Nephron progenitor cell (in vitro differentiated cells): ENCODE measurements around the gene COL6A2.

Experiments used
- DNase-seq: peaks from one replicate; pipeline ENCODE4 v3.0.0; 2021
- H3K27ac Mint-ChIP-seq: 2 replicates; pipeline ENCODE4 v1.8.0; 2021; ENCODE audit warnings: mild to moderate bottlenecking, moderate library complexity, mixed read lengths
- H3K27me3 Mint-ChIP-seq: 2 replicates; pipeline ENCODE4 v1.8.0; 2021; ENCODE audit warnings: mild to moderate bottlenecking, low read depth, mixed read lengths; ENCODE audit not compliant: poor library complexity
- H3K36me3 Mint-ChIP-seq: 2 replicates; pipeline ENCODE4 v1.8.0; 2021; ENCODE audit warnings: low read depth, mixed read lengths
- H3K4me1 Mint-ChIP-seq: 2 replicates; pipeline ENCODE4 v1.8.0; 2021; ENCODE audit warnings: mixed read lengths
- H3K4me3 Mint-ChIP-seq: 2 replicates; pipeline ENCODE4 v1.8.0; 2021; ENCODE audit warnings: mild to moderate bottlenecking, moderate library complexity, mixed read lengths
- H3K9me3 Mint-ChIP-seq: 2 replicates; pipeline ENCODE4 v1.8.0; 2021; ENCODE audit warnings: mild to moderate bottlenecking, moderate library complexity, mixed read lengths
- TF ChIP-seq, protein P1 (sequence below): fragments of 200-600 bp; sonication (generic); IDR thresholded peaks from 2 replicates; pipeline ENCODE4 v1.5.0; 2021; ENCODE audit warnings: antibody characterized with exemption

COL6A2 gene

DNA sequence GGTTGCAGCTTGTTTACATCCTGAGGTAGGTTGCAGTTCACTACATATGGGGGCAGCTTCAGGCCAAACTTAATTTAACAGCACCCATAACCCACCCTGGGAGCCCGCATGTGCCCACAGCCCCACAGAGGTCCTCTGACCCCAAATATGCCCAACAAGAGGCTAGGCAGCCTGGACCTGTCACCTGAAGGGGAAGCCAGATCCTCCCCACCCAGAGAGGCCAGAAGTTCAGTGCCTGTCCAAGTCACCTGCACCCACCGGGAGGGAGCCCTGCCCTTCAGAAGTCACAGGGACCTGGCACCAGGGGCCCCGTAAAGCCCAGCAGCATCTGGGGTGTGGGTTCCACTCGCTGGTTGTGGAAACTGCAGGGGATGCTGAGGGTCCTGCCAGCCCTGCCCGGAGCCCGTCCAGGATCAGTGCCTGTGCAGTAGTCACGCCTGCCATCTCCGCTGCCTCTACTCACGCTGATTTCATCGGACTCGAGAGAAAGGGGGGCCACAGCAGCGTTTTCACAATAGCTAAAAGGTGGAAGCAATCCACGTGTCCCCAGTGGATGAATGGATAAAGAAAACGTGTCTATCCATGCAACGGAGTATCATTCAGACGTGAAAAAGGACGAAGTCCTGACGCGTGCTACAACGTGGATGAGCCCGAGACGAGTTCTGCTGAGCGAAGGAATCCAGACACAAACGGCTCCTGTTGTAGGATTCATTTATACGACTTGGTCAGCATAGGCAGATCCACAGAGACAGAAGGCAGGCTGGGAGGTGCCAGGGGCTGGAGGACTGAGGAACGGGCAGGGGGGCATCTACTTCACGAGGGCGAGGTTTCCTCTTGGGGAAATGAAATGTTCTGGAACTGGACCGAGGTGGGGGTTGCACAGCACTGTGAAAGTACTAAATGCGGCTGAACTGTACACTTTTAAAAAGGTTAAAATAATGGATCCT, 33.9 kb upstream of the COL6A2 start:
- H3K4me3 Mint-ChIP-seq, result no peak overlapping the region
- no peak for DNase-seq

DNA sequence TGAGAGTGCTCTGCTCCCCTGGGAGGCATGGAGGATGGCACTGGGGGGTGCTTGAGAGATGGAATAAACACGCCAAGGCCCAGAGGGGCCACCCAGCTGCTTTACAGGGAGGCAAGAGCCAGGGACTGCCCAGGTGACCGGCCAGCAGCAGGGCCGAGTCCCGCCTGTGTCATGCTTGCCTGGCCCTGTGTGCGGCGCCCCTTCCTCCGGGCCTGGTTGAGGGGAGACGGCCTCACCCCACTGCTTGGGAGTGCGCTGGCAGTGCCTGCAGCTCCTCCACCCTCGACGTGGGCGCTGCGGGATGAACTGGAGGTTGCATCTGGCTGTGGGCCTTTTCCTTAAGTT, 33.1 kb upstream of the COL6A2 start:
- H3K27ac Mint-ChIP-seq, result peak overlapping the region; percentile 31
- H3K9me3 Mint-ChIP-seq, result peaks cover 35% of the 10 kb centered on the region
- no peaks in the 10 kb centered on the region for H3K36me3 Mint-ChIP-seq
- DNase-seq, result no peak
- no peak overlapping the region for H3K4me3 Mint-ChIP-seq
- peaks cover 22% of the 10 kb centered on the region for H3K27me3 Mint-ChIP-seq
- peaks cover 55% of the 10 kb centered on the region for H3K4me1 Mint-ChIP-seq
- TF ChIP-seq, protein P1, sequence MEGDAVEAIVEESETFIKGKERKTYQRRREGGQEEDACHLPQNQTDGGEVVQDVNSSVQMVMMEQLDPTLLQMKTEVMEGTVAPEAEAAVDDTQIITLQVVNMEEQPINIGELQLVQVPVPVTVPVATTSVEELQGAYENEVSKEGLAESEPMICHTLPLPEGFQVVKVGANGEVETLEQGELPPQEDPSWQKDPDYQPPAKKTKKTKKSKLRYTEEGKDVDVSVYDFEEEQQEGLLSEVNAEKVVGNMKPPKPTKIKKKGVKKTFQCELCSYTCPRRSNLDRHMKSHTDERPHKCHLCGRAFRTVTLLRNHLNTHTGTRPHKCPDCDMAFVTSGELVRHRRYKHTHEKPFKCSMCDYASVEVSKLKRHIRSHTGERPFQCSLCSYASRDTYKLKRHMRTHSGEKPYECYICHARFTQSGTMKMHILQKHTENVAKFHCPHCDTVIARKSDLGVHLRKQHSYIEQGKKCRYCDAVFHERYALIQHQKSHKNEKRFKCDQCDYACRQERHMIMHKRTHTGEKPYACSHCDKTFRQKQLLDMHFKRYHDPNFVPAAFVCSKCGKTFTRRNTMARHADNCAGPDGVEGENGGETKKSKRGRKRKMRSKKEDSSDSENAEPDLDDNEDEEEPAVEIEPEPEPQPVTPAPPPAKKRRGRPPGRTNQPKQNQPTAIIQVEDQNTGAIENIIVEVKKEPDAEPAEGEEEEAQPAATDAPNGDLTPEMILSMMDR, result no peak

More for the DNA sequence above, 33.9 kb upstream of the COL6A2 start:
- peaks cover 4% of the 10 kb centered on the region for H3K36me3 Mint-ChIP-seq
- TF ChIP-seq, protein P1, result no peak
- H3K27me3 Mint-ChIP-seq, result peaks cover 26% of the 10 kb centered on the region
- peaks cover 43% of the 10 kb centered on the region for H3K9me3 Mint-ChIP-seq
- no peak overlapping the region for H3K27ac Mint-ChIP-seq
- peaks cover 49% of the 10 kb centered on the region for H3K4me1 Mint-ChIP-seq

DNA sequence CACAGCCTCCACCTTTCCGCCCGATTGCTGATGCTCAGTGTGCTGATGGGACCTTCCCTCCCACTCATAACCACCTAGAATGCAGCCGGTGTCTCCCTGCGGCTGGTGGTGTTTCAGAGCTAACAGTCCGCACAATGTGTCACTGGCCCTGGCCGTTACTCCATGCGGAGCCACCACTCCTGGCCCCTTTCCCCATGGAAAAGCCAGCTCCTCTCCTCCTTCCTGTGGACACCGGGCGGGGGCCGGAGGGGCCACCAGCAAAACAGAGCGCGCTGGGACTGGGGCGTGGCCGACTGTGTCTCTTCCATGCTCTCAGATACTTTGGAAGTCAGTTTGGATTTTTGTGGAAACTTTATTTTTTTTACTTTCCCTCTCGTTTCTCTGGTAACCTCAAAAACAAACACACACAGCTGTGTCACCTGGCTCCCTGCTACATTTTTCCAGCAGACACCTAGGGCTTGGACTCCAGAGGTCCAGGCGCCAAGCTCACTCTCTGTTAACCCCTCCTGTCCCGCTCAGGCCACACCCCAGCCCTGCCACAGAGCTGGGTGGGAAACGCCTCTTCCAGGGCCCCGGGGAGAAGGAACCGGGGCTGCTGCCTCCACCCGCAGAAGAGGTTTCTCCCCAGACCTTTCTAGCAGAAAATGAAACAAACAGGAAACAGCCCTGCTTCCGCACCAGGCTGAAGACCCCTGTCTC, 32.5 kb upstream of the COL6A2 start:
- Mint-ChIP-seq H3K36me3 (no peaks in the 10 kb centered on the region), H3K27me3 (peaks cover 22% of the 10 kb centered on the region), H3K4me3 (no peak overlapping the region), H3K4me1 (peaks cover 55% of the 10 kb centered on the region), H3K9me3 (peaks cover 32% of the 10 kb centered on the region), H3K27ac (peak overlapping the region; percentile 31)
- TF ChIP-seq, protein P1, result no peak
- no peak for DNase-seq

DNA sequence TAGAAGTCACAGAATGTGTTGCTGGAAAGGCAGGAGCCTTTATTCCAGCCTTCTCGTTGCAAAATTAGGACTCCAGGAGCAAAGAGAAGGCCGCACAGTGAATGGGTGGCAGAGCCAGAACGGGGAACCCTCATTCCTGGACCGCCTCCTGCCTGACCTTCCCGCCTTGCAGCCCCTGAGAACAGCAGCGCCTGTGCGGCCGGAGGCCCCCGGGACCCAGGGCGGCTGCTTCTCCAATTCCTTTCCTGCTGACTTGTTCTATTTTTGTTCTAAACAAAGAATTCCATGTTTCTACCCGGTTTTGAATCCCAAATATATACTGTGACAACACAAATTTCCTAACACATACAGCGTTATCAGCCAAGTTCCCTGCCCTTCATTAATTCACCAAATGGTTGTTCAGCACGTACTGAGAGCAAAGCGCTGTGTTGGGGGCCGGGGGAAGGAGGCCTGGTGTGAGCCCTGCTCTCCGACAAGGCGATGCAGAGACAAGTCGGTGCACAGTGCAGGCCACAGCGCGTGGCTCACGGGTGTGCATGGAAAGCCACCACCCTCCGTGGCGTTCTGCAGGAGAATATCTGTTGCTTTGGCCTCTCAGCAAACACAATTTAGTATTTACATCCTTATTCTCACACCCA, 31.9 kb upstream of the COL6A2 start:
- Mint-ChIP-seq H3K27ac (peak overlapping the region; percentile 31), H3K4me1 (peaks cover 55% of the 10 kb centered on the region), H3K27me3 (peaks cover 19% of the 10 kb centered on the region), H3K36me3 (no peaks in the 10 kb centered on the region), H3K9me3 (peaks cover 25% of the 10 kb centered on the region), H3K4me3 (no peak overlapping the region)
- TF ChIP-seq, protein P1, result no peak
- DNase-seq, result no peak

DNA sequence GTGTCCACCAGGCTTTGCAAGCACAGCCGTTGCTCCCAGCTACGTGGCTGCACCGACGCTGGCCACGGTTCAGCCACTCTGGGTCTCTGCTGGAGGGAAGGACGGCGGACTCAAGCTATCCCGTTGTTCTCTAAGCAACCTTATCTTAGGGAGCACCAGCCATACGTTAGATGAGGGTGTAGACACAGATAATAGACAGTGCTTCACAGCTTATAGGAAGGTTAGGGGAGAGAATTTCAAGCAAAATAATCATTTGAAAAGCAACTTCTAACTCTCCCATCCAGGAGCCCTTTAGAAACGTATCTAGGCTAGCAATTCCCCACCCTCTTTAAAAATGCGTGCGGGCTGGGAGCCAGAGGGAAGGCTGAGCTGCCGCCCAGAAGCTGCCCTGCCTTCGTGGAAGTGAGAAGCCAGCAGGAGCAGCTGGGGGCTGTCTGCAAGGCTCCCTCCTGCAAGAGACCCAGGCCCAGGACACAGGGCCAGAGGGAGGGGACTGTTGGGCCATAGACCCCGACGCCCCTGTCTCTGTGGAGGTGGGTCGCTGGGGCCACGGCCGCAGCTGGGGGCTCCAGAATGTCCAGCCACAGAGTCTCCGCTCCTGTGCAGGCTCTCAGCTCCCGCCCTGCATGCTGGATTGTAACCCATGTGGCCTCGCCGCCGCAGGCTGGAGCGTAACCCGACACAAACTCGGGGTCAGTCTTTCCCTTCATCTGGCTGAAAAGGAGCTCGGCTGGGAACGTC, 31.2 kb upstream of the COL6A2 start:
- peaks cover 17% of the 10 kb centered on the region for H3K27me3 Mint-ChIP-seq

More for the DNA sequence above, 31.2 kb upstream of the COL6A2 start:
- peaks cover 18% of the 10 kb centered on the region for H3K9me3 Mint-ChIP-seq
- H3K27ac Mint-ChIP-seq, result peak overlapping the region; percentile 25
- TF ChIP-seq, protein P1, result no peak
- H3K4me3 Mint-ChIP-seq, result peak overlapping the region; percentile 25
- no peaks in the 10 kb centered on the region for H3K36me3 Mint-ChIP-seq
- peak; percentile 40 for DNase-seq
- H3K4me1 Mint-ChIP-seq, result peaks cover 55% of the 10 kb centered on the region
